Tibial nerve (tissue), 4 donors: ENCODE data around the gene LSG1. TPM values are rescaled to one million over a fixed set of nuclear protein-coding genes. Genes with fewer than 3 reads are reported as not detected.

Source experiments
- DNase-seq, 2 donors: peaks; one replicate each; pipeline ENCODE4 v3.0.0-alpha.2; 2019; ENCODE audit warnings: low spot score in 2 of 2
- H3K27ac ChIP-seq, 4 donors: fragments of 200-600 bp; sonication (generic) in 3 of 4; one replicate each; pipeline ENCODE4 v1.5.1; 2017 to 2019; ENCODE audit warnings: mild to moderate bottlenecking in 1 of 4
- H3K27me3 ChIP-seq, 2 donors: fragments of 200-600 bp; sonication (generic) in 1 of 2; one replicate each; pipeline versions ENCODE4 v1.5.1 to v1.6.0; 2017 to 2019
- H3K36me3 ChIP-seq, 3 donors: fragments of 200-600 bp; sonication (generic); one replicate each; pipeline ENCODE4 v1.5.1; 2018 to 2019
- H3K4me1 ChIP-seq, 4 donors: fragments of 200-600 bp; sonication (generic) in 3 of 4; one replicate each; pipeline ENCODE4 v1.5.1; 2017 to 2019
- H3K4me3 ChIP-seq, 4 donors: fragments of 200-600 bp; sonication (generic) in 3 of 4; one replicate each; pipeline ENCODE4 v1.5.1; 2017 to 2019; ENCODE audit warnings: mild to moderate bottlenecking in 1 of 4, moderate library complexity in 1 of 4
- H3K9me3 ChIP-seq, 4 donors: fragments of 200-600 bp; sonication (generic) in 3 of 4; one replicate each; pipeline ENCODE4 v1.5.1; 2017 to 2019
- EP300 ChIP-seq, 2 donors: sonication (generic); formaldehyde crosslinking; IDR thresholded peaks; one replicate each; pipeline ENCODE4 v1.6.1; 2017; ENCODE audit warnings: antibody characterized with exemption in 2 of 2, mild to moderate bottlenecking in 1 of 2
- POLR2A ChIP-seq, 2 donors: fragments of 450-650 bp; IDR thresholded peaks; one replicate each; pipeline ENCODE4 v1.6.1; 2017; ENCODE audit warnings: antibody characterized with exemption in 2 of 2, mild to moderate bottlenecking in 2 of 2, moderate library complexity in 2 of 2
- WGBS, 2 donors: methylation state at CpG; one replicate each; pipeline ENCODE4 v1.1.5; 2018; 5-methylcytosine and 5-hydroxymethylcytosine counted together
- total RNA-seq, 4 donors: library from RNA; depleted of rRNA; stranded (reverse); fragments of >200 nt; gene quantifications; one replicate each; pipeline ENCODE4 v1.1.0, GENCODE V29; 2016
- TF ChIP-seq, protein P1 (sequence below), 5 experiments: fragments of 200-600 bp in 3 of 5; fragments of 450-650 bp in 2 of 5; sonication (generic) in 3 of 5; IDR thresholded peaks; one replicate each; pipeline ENCODE4 v1.5.1; 2016 to 2019; ENCODE audit warnings: antibody characterized with exemption in 5 of 5, mild to moderate bottlenecking in 3 of 5, moderate library complexity in 2 of 5

The LSG1 gene
- total RNA-seq, 4 donors from 2014 or later: 24.9 to 64.5 (median 39.3) TPM

DNA sequence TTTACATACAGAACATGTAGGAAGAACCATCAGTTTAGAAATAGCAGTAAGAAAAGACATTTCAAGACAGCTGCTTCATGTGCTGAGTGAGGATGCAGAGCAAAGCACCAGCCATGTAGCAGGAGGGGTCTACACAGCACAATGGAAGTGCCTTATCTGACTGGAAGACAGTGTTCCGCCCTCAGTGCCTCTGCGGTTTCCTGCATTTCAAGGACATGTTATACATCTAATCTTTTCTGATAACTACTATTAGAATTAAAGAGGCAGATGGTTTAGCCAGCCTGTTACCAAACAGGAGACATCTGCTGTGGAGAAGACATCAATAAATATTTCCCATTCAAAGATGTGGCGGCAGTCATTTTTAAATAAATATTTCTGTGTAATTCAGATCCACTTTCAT is 10.6 kb downstream of the LSG1 start:
- Histone ChIP-seq H3K36me3 (peaks cover 0 to 89% (median 24%) of the 10 kb centered on the region in 3 donors), H3K4me1 (no peaks in the 10 kb centered on the region), H3K4me3 (no peak overlapping the region), H3K27ac (no peak overlapping the region), H3K9me3 (no peaks in the 10 kb centered on the region), H3K27me3 (no peaks in the 10 kb centered on the region)
- no peak for DNase-seq
- TF ChIP-seq EP300 (IDR thresholded peaks at IDR 0.05): no peak
- no peak for TF ChIP-seq POLR2A (IDR thresholded peaks at IDR 0.05)
- TF ChIP-seq, protein P1, sequence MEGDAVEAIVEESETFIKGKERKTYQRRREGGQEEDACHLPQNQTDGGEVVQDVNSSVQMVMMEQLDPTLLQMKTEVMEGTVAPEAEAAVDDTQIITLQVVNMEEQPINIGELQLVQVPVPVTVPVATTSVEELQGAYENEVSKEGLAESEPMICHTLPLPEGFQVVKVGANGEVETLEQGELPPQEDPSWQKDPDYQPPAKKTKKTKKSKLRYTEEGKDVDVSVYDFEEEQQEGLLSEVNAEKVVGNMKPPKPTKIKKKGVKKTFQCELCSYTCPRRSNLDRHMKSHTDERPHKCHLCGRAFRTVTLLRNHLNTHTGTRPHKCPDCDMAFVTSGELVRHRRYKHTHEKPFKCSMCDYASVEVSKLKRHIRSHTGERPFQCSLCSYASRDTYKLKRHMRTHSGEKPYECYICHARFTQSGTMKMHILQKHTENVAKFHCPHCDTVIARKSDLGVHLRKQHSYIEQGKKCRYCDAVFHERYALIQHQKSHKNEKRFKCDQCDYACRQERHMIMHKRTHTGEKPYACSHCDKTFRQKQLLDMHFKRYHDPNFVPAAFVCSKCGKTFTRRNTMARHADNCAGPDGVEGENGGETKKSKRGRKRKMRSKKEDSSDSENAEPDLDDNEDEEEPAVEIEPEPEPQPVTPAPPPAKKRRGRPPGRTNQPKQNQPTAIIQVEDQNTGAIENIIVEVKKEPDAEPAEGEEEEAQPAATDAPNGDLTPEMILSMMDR (IDR thresholded peaks at IDR 0.05): no peak
- WGBS, 2 donors: 74 to 84% methylated on average over 3 of the region's 3 CpGs

DNA sequence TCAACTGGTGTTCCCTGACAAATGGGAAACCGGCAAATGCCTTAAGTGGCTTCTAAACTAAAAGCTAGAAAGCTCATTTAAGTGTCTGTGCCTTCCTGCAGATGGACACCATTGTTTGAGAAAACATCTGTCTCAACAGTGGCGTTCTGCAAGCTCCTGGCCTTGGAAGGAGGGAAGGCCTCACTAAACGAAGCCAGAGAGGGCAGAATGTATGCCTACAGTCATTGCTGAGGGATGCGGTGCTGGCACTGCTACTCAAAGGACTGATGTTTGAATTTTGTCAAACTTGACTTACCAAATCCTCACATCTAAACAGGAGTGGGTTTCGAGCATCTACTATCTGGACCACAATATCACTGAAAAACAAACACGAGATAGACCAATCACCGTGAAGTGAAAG is 12.2 kb downstream of the LSG1 start:
- TF ChIP-seq POLR2A (IDR thresholded peaks at IDR 0.05) (no peak), EP300 (IDR thresholded peaks at IDR 0.05) (no peak)
- TF ChIP-seq, protein P1 (IDR thresholded peaks at IDR 0.05): no peak
- H3K9me3 ChIP-seq: no peaks in the 10 kb centered on the region
- 81 to 84% methylated on average over 7 of the region's 7 CpGs for WGBS, 2 donors
- no peaks in the 10 kb centered on the region for H3K27me3 ChIP-seq
- no peak overlapping the region for H3K27ac ChIP-seq
- DNase-seq: no peak
- no peaks in the 10 kb centered on the region for H3K4me1 ChIP-seq
- peaks cover 0 to 78% (median 24%) of the 10 kb centered on the region in 3 donors for H3K36me3 ChIP-seq
- no peak overlapping the region for H3K4me3 ChIP-seq

DNA sequence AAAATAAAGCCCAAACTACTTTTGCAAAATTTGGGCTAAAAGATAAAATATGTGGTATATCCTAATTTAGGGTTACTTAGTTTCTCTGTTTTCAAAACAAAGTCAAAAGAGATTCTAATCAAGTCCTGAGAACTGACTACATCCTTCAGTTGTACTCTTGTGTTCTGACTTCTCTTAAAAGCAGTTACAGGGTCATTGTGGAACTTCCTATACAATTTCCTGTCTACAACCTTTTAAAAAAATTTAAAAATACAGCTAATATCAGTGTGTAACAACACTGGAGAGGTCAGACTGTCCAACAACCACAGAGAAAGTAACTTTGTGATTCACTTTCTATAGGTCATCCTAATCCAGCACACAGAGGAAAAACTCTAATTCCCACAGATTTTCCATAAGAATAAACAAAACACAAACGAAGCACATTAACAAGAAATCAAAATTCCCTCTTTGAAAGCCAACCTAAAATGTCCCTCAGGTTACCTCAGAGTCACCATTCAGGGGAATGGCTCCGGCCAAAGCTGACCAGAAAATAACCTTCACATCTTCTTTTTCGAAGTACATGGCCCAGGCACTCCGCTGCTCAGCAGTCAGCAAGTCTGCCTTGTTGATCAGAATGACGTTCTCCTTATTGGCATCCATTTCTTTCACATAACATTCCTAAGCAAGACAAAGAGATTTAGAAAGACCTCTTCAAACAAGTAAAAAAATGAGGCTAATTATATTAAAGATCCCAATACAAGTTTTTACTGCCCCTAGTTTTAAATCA is 13.3 kb downstream of the LSG1 start:
- WGBS, 2 donors: 78 to 79% methylated on average over 5 of the region's 5 CpGs
- H3K36me3 ChIP-seq: peaks cover 0 to 73% (median 24%) of the 10 kb centered on the region in 3 donors
- no peaks in the 10 kb centered on the region for H3K4me1 ChIP-seq
- H3K27ac ChIP-seq: no peak overlapping the region
- H3K4me3 ChIP-seq: no peak overlapping the region
- no peaks in the 10 kb centered on the region for H3K27me3 ChIP-seq
- TF ChIP-seq POLR2A (IDR thresholded peaks at IDR 0.05) (no peak), EP300 (IDR thresholded peaks at IDR 0.05) (no peak)
- TF ChIP-seq, protein P1 (IDR thresholded peaks at IDR 0.05): no peak
- no peaks in the 10 kb centered on the region for H3K9me3 ChIP-seq
- DNase-seq: no peak

DNA sequence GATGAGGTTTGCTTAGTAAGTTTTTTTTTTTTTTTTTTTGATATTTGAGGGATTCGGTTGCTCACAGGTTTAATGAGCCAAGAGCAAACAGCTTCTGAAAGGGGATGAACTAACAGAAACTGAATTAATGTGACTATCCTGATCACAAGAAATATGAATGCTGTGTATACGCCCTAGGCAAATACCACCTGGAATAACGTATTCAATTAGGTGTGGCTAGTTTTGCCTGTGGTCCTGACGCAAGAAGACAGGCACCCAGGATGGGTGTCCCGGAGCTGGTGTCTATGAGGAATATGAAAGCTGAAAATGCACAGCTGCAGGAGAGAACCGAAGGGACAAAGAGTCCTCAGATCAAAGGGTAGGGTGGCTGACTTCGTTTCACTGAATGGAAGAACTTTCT is 14.6 kb downstream of the LSG1 start:
- no peak for TF ChIP-seq POLR2A (IDR thresholded peaks at IDR 0.05)
- no peaks in the 10 kb centered on the region for H3K4me1 ChIP-seq
- peaks cover 0 to 74% (median 25%) of the 10 kb centered on the region in 3 donors for H3K36me3 ChIP-seq
- no peak for DNase-seq
- no peaks in the 10 kb centered on the region for H3K9me3 ChIP-seq
- peak overlapping the region in 1 of 4 donors; percentile 3 for H3K27ac ChIP-seq
- 76 to 87% methylated on average over 7 of the region's 7 CpGs for whole genome bisulfite sequencing, 2 donors
- no peak overlapping the region for H3K4me3 ChIP-seq
- H3K27me3 ChIP-seq: no peaks in the 10 kb centered on the region

DNA sequence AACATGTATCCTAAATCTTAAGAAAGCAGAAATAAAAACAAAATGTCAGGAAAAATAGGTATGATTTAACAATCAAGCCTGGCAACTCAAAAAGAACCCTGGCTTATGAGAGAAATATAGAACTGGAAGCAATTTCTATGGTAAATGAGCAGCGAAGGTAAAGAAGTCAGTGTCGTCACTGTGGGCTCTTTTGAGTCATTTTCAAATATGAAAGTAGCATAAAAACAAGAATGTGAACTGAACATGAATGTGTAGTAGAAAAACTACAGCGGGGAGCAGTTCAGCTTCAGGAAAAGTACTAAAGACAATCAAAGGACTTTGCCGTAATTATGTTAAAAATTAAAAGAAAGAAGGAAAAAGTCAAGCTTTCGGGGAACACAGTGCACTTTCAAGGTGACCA is 17.5 kb downstream of the LSG1 start:
- TF ChIP-seq, protein P1 (IDR thresholded peaks at IDR 0.05): no peak
- TF ChIP-seq POLR2A (IDR thresholded peaks at IDR 0.05) (no peak), EP300 (IDR thresholded peaks at IDR 0.05) (no peak)
- no peak overlapping the region for H3K4me3 ChIP-seq
- 89 to 90% methylated on average over 5 of the region's 5 CpGs for WGBS, 2 donors
- H3K27ac ChIP-seq: no peak overlapping the region
- H3K4me1 ChIP-seq: no peaks in the 10 kb centered on the region
- H3K9me3 ChIP-seq: no peaks in the 10 kb centered on the region
- DNase-seq: no peak
- H3K27me3 ChIP-seq: no peaks in the 10 kb centered on the region
- H3K36me3 ChIP-seq: peaks cover 0 to 77% (median 35%) of the 10 kb centered on the region in 3 donors
